Measurements from ENCODE around the gene DOC2B.

GRCh38 chr17:177762-178161 is 3.7 kb downstream of the DOC2B start:
- TF ChIP-seq EZH2 (IDR thresholded peaks at IDR 0.05; ENCODE audit: borderline replicate concordance, insufficient read depth, low read length, poor library complexity, severe bottlenecking) (no peak), CTCF (IDR thresholded peaks at IDR 0.05; ENCODE audit: poor library complexity, severe bottlenecking) (no peak)

Data from neural cell (in vitro differentiated cells).